Endodermal cell (in vitro differentiated cells): Measurements from ENCODE around the gene UBR1. TPM values are rescaled to one million over a fixed set of nuclear protein-coding genes. Genes with fewer than 3 reads are reported as not detected.

Experiments
- DNase-seq: peaks from one replicate; pipeline ENCODE4 v3.0.0-alpha.2; 2017
- H3K27ac ChIP-seq: 2 replicates; pipeline ENCODE4 v1.5.1; 2013; ENCODE audit warnings: mild to moderate bottlenecking, low read depth, low read length, moderate library complexity
- H3K27me3 ChIP-seq: 2 replicates; pipeline ENCODE4 v1.6.1; 2013; ENCODE audit warnings: mild to moderate bottlenecking, low read length, moderate library complexity; ENCODE audit not compliant: insufficient read depth, control insufficient read depth, poor library complexity, severe bottlenecking
- H3K36me3 ChIP-seq: 2 replicates; pipeline ENCODE4 v1.7.0; 2013; ENCODE audit warnings: mild to moderate bottlenecking, low read length, moderate library complexity; ENCODE audit not compliant: control insufficient read depth, insufficient read depth
- H3K4me1 ChIP-seq: one replicate; pipeline ENCODE4 v1.7.0; 2013; ENCODE audit warnings: low read length; ENCODE audit not compliant: control insufficient read depth, insufficient read depth
- H3K4me3 ChIP-seq: 2 replicates; pipeline ENCODE4 v1.5.1; 2013; ENCODE audit warnings: mild to moderate bottlenecking, low read length, moderate library complexity
- H3K9ac ChIP-seq: 2 replicates; pipeline ENCODE4 v1.6.1; 2013; ENCODE audit warnings: mild to moderate bottlenecking, low read length, moderate library complexity; ENCODE audit not compliant: poor library complexity, severe bottlenecking; ENCODE audit errors: extremely low read depth
- H3K9me3 ChIP-seq: 2 replicates; pipeline ENCODE4 v1.6.1; 2013; ENCODE audit warnings: mild to moderate bottlenecking, low read length, moderate library complexity; ENCODE audit not compliant: control insufficient read depth
- H3K27ac Mint-ChIP-seq: 2 replicates; pipeline ENCODE4 v1.8.0; 2020; ENCODE audit warnings: mixed read lengths
- H3K27me3 Mint-ChIP-seq: 2 replicates; pipeline ENCODE4 v1.8.0; 2021; ENCODE audit warnings: mild to moderate bottlenecking, mixed read lengths; ENCODE audit not compliant: insufficient read depth
- H3K36me3 Mint-ChIP-seq: 2 replicates; pipeline ENCODE4 v1.8.0; 2020; ENCODE audit warnings: low read depth, mixed read lengths
- H3K4me1 Mint-ChIP-seq: 2 replicates; pipeline ENCODE4 v1.8.0; 2020; ENCODE audit warnings: mixed read lengths
- H3K4me3 Mint-ChIP-seq: 2 replicates; pipeline ENCODE4 v1.8.0; 2020; ENCODE audit warnings: mild to moderate bottlenecking, moderate library complexity, mixed read lengths
- H3K9me3 Mint-ChIP-seq: 2 replicates; pipeline ENCODE4 v1.8.0; 2020; ENCODE audit warnings: mild to moderate bottlenecking, mixed read lengths
- CTCF ChIP-seq: fragments of 200-600 bp; sonication (generic); conservative IDR thresholded peaks from 2 replicates; pipeline ENCODE4 v1.5.0; 2021; ENCODE audit warnings: antibody characterized with exemption, mild to moderate bottlenecking
- WGBS, 2 experiments: methylation state at CpG; one replicate each; pipeline versions ENCODE4 v1.1.5 to v1.1.7; 2013; ENCODE audit warnings: missing lambda C conversion rate in 2 of 2, mixed read lengths in 1 of 2; ENCODE audit not compliant: insufficient coverage in 1 of 2, insufficient read length in 1 of 2; 5-methylcytosine and 5-hydroxymethylcytosine counted together
- total RNA-seq, 2 donors: library from RNA; stranded (reverse); fragmentation: NEBNext Ultra II Directional in 1 of 2; extraction: Animal tissue kit (Norgen Biotek cat#: 25700) in 1 of 2; gene quantifications; 2 replicates in 1 of 2; 3 replicates in 1 of 2; pipeline ENCODE4 v1.2.1, GENCODE V29; 2021

The UBR1 gene
- total RNA-seq, 2 donors from 2014 or later = 30.3 to 30.9 TPM

GRCh38 chr15:43102187-43102586, 3.7 kb downstream of the UBR1 start:
- Histone ChIP-seq H3K27ac (no peak overlapping the region), H3K27me3 (peaks cover 2% of the 10 kb centered on the region), H3K9ac (no peak overlapping the region), H3K4me1 (no peaks in the 10 kb centered on the region), H3K4me3 (no peak overlapping the region), H3K36me3 (peaks cover 26% of the 10 kb centered on the region), H3K9me3 (no peaks in the 10 kb centered on the region)
- Mint-ChIP-seq H3K4me3 (no peak overlapping the region), H3K9me3 (no peaks in the 10 kb centered on the region), H3K4me1 (peaks cover 12% of the 10 kb centered on the region), H3K27me3 (no peaks in the 10 kb centered on the region), H3K36me3 (peaks cover 43% of the 10 kb centered on the region), H3K27ac (no peak overlapping the region)
- TF ChIP-seq CTCF = no peak
- 93 to 100% methylated on average over 1 of the region's 1 CpG for WGBS, 2 experiments
- DNase-seq = no peak

GRCh38 chr15:43100971-43101370, 4.9 kb downstream of the UBR1 start:
- Mint-ChIP-seq H3K36me3 (peaks cover 49% of the 10 kb centered on the region), H3K27ac (no peak overlapping the region), H3K4me1 (peaks cover 9% of the 10 kb centered on the region), H3K27me3 (no peaks in the 10 kb centered on the region), H3K4me3 (no peak overlapping the region), H3K9me3 (no peaks in the 10 kb centered on the region)
- Histone ChIP-seq H3K4me1 (no peaks in the 10 kb centered on the region), H3K4me3 (no peak overlapping the region), H3K27ac (no peak overlapping the region), H3K36me3 (peaks cover 36% of the 10 kb centered on the region), H3K9ac (no peak overlapping the region), H3K27me3 (no peaks in the 10 kb centered on the region), H3K9me3 (no peaks in the 10 kb centered on the region)
- TF ChIP-seq CTCF = no peak
- DNase-seq = no peak

- H3K36me3 ChIP-seq = peaks cover 36% of the 10 kb centered on the region
- Mint-ChIP-seq H3K9me3 (no peaks in the 10 kb centered on the region), H3K4me3 (no peak overlapping the region), H3K27ac (no peak overlapping the region), H3K4me1 (peaks cover 1% of the 10 kb centered on the region), H3K27me3 (no peaks in the 10 kb centered on the region), H3K36me3 (peaks cover 48% of the 10 kb centered on the region)
- no peaks in the 10 kb centered on the region for H3K9me3 ChIP-seq
- no peak for DNase-seq
- H3K9ac ChIP-seq = no peak overlapping the region
- H3K4me3 ChIP-seq = no peak overlapping the region
- no peak overlapping the region for H3K27ac ChIP-seq
- H3K27me3 ChIP-seq = no peaks in the 10 kb centered on the region
- no peaks in the 10 kb centered on the region for H3K4me1 ChIP-seq
- 93 to 98% methylated on average over 5 to 7 of the region's 10 CpGs for WGBS, 2 experiments
- TF ChIP-seq CTCF = no peak
Measured at GRCh38 chr15:43099105-43099845, 6.6 kb downstream of the UBR1 start.
